ENCODE results near the gene SLC29A2.

GRCh38 chr11:66316849-66317251, 54.7 kb downstream of the SLC29A2 start, which contains the start of gene CD248:
- TF ChIP-seq PATZ1 (CRISPR knock-in tag; IDR thresholded peaks at IDR 0.05; ENCODE audit: borderline replicate concordance): no peak
- TF ChIP-seq BACH2 (CRISPR knock-in tag; IDR thresholded peaks at IDR 0.05; ENCODE audit: borderline replicate concordance): no peak
- no peak for TF ChIP-seq GLIS3 (CRISPR knock-in tag; IDR thresholded peaks at IDR 0.05)
- TF ChIP-seq TOX (CRISPR knock-in tag; IDR thresholded peaks at IDR 0.05; ENCODE audit: borderline replicate concordance): no peak
- no peak for TF ChIP-seq ESRRG (CRISPR knock-in tag; IDR thresholded peaks at IDR 0.05)
- TF ChIP-seq CSDC2 (CRISPR knock-in tag; IDR thresholded peaks at IDR 0.05): no peak
- no peak for TF ChIP-seq ZFP30 (CRISPR knock-in tag; IDR thresholded peaks at IDR 0.05)
- TF ChIP-seq ZFP3 (CRISPR knock-in tag; IDR thresholded peaks at IDR 0.05): no peak
